Neural progenitor cell (in vitro differentiated cells): ENCODE results near the gene CPB2. TPM values are rescaled to one million over a fixed set of nuclear protein-coding genes. Genes with fewer than 3 reads are reported as not detected.

ENCODE experiments used
- DNase-seq: peaks from one replicate; pipeline ENCODE4 v3.0.0-alpha.2; 2016; ENCODE audit warnings: low spot score
- H2AFZ ChIP-seq: fragments of 200-600 bp; sonication (generic); replicated peaks from 2 replicates; pipeline ENCODE4 v1.6.1; 2016; ENCODE audit warnings: antibody characterized with exemption
- H3F3A ChIP-seq: fragments of 200-600 bp; sonication (generic); 2 replicates; pipeline ENCODE4 v1.6.1; 2016; ENCODE audit warnings: antibody characterized with exemption, low read depth
- H3K27ac ChIP-seq: fragments of 200-600 bp; sonication (generic); 2 replicates; pipeline ENCODE4 v1.5.1; 2016; ENCODE audit warnings: mild to moderate bottlenecking
- H3K27me3 ChIP-seq: fragments of 200-600 bp; sonication (generic); 2 replicates; pipeline ENCODE4 v1.6.1; 2016; ENCODE audit warnings: mild to moderate bottlenecking, moderate library complexity
- H3K36me3 ChIP-seq: fragments of 200-600 bp; sonication (generic); 2 replicates; pipeline ENCODE4 v1.5.1; 2016
- H3K4me1 ChIP-seq: fragments of 200-600 bp; sonication (generic); 2 replicates; pipeline ENCODE4 v1.6.1; 2016; ENCODE audit warnings: mixed run types
- H3K4me2 ChIP-seq: fragments of 200-600 bp; sonication (generic); 2 replicates; pipeline ENCODE4 v1.6.1; 2016
- H3K4me3 ChIP-seq: fragments of 200-600 bp; sonication (generic); 2 replicates; pipeline ENCODE4 v1.5.1; 2016
- H3K79me2 ChIP-seq: fragments of 200-600 bp; sonication (generic); 2 replicates; pipeline ENCODE4 v1.6.1; 2016; ENCODE audit warnings: low read depth
- H3K9ac ChIP-seq: fragments of 200-600 bp; sonication (generic); 2 replicates; pipeline ENCODE4 v1.6.1; 2016
- H3K9me3 ChIP-seq: fragments of 200-600 bp; sonication (generic); 2 replicates; pipeline ENCODE4 v1.5.1; 2016; ENCODE audit warnings: low read depth
- H4K20me1 ChIP-seq: fragments of 200-600 bp; sonication (generic); 2 replicates; pipeline ENCODE4 v1.6.1; 2016; ENCODE audit warnings: low read depth
- H3K27ac Mint-ChIP-seq: 3 replicates; pipeline ENCODE4 v1.8.0; 2021; ENCODE audit warnings: mixed read lengths
- H3K27me3 Mint-ChIP-seq: 2 replicates; pipeline ENCODE4 v1.8.0; 2022; ENCODE audit warnings: low read depth, mild to moderate bottlenecking, inconsistent platforms, moderate library complexity, mixed read lengths; ENCODE audit not compliant: insufficient read depth
- H3K36me3 Mint-ChIP-seq: 3 replicates; pipeline ENCODE4 v1.8.0; 2021; ENCODE audit warnings: mixed read lengths
- H3K4me1 Mint-ChIP-seq: 3 replicates; pipeline ENCODE4 v1.8.0; 2021; ENCODE audit warnings: mixed read lengths
- H3K4me3 Mint-ChIP-seq: 3 replicates; pipeline ENCODE4 v1.8.0; 2021; ENCODE audit warnings: mild to moderate bottlenecking, moderate library complexity, mixed read lengths
- H3K9me3 Mint-ChIP-seq: 3 replicates; pipeline ENCODE4 v1.8.0; 2020; ENCODE audit warnings: mixed read lengths
- CTCF ChIP-seq: fragments of 200-600 bp; sonication (generic); IDR thresholded peaks from 2 replicates; pipeline ENCODE4 v1.5.1; 2017; ENCODE audit warnings: antibody characterized with exemption, mild to moderate bottlenecking
- EZH2 ChIP-seq: fragments of 200-600 bp; sonication (generic); IDR thresholded peaks from 2 replicates; pipeline ENCODE4 v1.6.1; 2017; ENCODE audit warnings: antibody characterized with exemption, mild to moderate bottlenecking, moderate library complexity
- EZH2phosphoT487 ChIP-seq: fragments of 200-600 bp; sonication (generic); IDR thresholded peaks from 2 replicates; pipeline ENCODE4 v1.6.1; 2017; ENCODE audit warnings: antibody characterized with exemption
- total RNA-seq: library from RNA; depleted of rRNA; stranded (reverse); fragments of >200 nt; gene quantifications from 2 replicates; pipeline ENCODE4 v1.2.3, GENCODE V29; 2015; ENCODE audit warnings: low replicate concordance

CPB2 gene
- total RNA-seq, 1 donor from 2014 or later: not detected

- peak overlapping the region; percentile 21 for H2AFZ ChIP-seq
- Mint-ChIP-seq H3K4me1 (peaks cover 12% of the 10 kb centered on the region), H3K4me3 (no peak overlapping the region), H3K27me3 (peaks cover 7% of the 10 kb centered on the region), H3K27ac (peak overlapping the region; percentile 13), H3K36me3 (no peaks in the 10 kb centered on the region), H3K9me3 (no peaks in the 10 kb centered on the region)
- TF ChIP-seq EZH2 (no peak), EZH2phosphoT487 (no peak), CTCF (no peak)
- H3K9me3 ChIP-seq: no peaks in the 10 kb centered on the region
- H3K9ac ChIP-seq: no peak overlapping the region
- peak; percentile 18 for DNase-seq
- H3K27me3 ChIP-seq: no peaks in the 10 kb centered on the region
- no peaks in the 10 kb centered on the region for H3K79me2 ChIP-seq
- H3F3A ChIP-seq: no peaks in the 10 kb centered on the region
- no peak overlapping the region for H3K27ac ChIP-seq
- no peaks in the 10 kb centered on the region for H4K20me1 ChIP-seq
- no peaks in the 10 kb centered on the region for H3K36me3 ChIP-seq
- H3K4me3 ChIP-seq: no peak overlapping the region
- H3K4me1 ChIP-seq: no peaks in the 10 kb centered on the region
- H3K4me2 ChIP-seq: no peak overlapping the region
Observed at GRCh38 chr13:46134961-46135522, 30.2 kb upstream of the CPB2 start.

DNA sequence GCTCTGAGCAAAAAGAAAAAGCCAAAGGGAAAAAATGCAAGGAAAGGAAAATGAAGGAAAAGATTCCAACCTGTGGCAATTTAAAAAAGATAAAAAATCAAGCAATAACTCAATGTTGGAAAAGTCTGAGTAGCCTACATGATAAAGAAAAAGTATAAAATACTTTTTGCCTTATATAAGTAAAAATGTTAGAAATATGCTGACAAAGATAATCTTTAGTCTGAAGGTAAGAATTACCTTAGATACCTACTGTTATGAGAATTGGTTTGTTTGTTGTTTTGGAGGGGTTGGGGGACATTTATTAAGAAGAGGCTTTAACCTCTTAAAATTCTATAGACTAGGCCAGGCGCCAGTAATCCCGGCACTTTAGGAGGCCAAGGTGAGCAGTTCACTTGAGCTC lies 29.7 kb upstream of the CPB2 start:
- no peak overlapping the region for H3K9ac ChIP-seq
- no peaks in the 10 kb centered on the region for H3K9me3 Mint-ChIP-seq
- H4K20me1 ChIP-seq: no peaks in the 10 kb centered on the region
- peaks cover 12% of the 10 kb centered on the region for H3K4me1 Mint-ChIP-seq
- TF ChIP-seq EZH2phosphoT487: no peak
- no peak overlapping the region for H3K4me3 Mint-ChIP-seq
- no peaks in the 10 kb centered on the region for H3F3A ChIP-seq
- no peaks in the 10 kb centered on the region for H3K27me3 ChIP-seq
- no peak overlapping the region for H3K4me3 ChIP-seq
- no peak for DNase-seq
- H3K4me2 ChIP-seq: no peak overlapping the region
- H3K27ac Mint-ChIP-seq: no peak overlapping the region
- no peaks in the 10 kb centered on the region for H3K36me3 Mint-ChIP-seq
- H3K27me3 Mint-ChIP-seq: peaks cover 7% of the 10 kb centered on the region
- no peaks in the 10 kb centered on the region for H3K9me3 ChIP-seq
- no peak overlapping the region for H2AFZ ChIP-seq
- no peaks in the 10 kb centered on the region for H3K36me3 ChIP-seq
- no peaks in the 10 kb centered on the region for H3K79me2 ChIP-seq
- no peaks in the 10 kb centered on the region for H3K4me1 ChIP-seq
- no peak overlapping the region for H3K27ac ChIP-seq

DNA sequence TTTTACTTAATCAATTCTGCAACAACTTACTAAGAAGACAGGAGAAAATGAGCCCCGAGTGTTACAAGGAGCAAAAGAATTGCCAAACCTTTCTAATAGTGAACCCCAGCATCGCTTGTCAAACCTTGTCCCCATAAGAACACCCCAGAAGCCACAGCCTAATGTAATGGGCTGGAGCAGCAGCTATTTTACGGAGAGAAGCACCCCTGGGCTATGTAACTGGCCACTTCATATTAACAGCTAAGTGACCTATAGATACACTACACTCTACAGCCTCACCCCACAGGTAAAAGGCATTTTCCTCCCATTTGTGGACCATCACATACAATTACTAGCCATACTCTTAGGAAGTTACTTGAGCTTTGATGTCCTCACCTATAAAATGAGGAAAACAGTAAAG lies 27.3 kb upstream of the CPB2 start:
- Histone ChIP-seq H2AFZ (no peak overlapping the region), H3K27ac (no peak overlapping the region), H3K9me3 (no peaks in the 10 kb centered on the region), H4K20me1 (no peaks in the 10 kb centered on the region), H3K9ac (no peak overlapping the region), H3K4me1 (no peaks in the 10 kb centered on the region), H3K27me3 (no peaks in the 10 kb centered on the region), H3K4me3 (no peak overlapping the region), H3K4me2 (no peak overlapping the region), H3K36me3 (no peaks in the 10 kb centered on the region), H3F3A (no peaks in the 10 kb centered on the region), H3K79me2 (no peaks in the 10 kb centered on the region)
- Mint-ChIP-seq H3K4me3 (no peak overlapping the region), H3K4me1 (peaks cover 12% of the 10 kb centered on the region), H3K27me3 (peaks cover 7% of the 10 kb centered on the region), H3K36me3 (no peaks in the 10 kb centered on the region), H3K27ac (no peak overlapping the region), H3K9me3 (no peaks in the 10 kb centered on the region)
- DNase-seq: no peak
- TF ChIP-seq CTCF (no peak), EZH2 (no peak), EZH2phosphoT487 (no peak)

GRCh38 chr13:46131705-46132104 lies 26.9 kb upstream of the CPB2 start:
- H3K4me3 Mint-ChIP-seq: no peak overlapping the region
- Histone ChIP-seq H2AFZ (no peak overlapping the region), H3K27ac (no peak overlapping the region), H3K4me1 (no peaks in the 10 kb centered on the region), H3K36me3 (no peaks in the 10 kb centered on the region), H3K27me3 (no peaks in the 10 kb centered on the region), H3K4me3 (no peak overlapping the region), H3K79me2 (no peaks in the 10 kb centered on the region), H3K4me2 (no peak overlapping the region), H3K9me3 (no peaks in the 10 kb centered on the region), H3K9ac (no peak overlapping the region), H4K20me1 (no peaks in the 10 kb centered on the region), H3F3A (no peaks in the 10 kb centered on the region)
- TF ChIP-seq EZH2: no peak
- TF ChIP-seq EZH2phosphoT487: no peak
- no peak for TF ChIP-seq CTCF
- no peaks in the 10 kb centered on the region for H3K9me3 Mint-ChIP-seq
- DNase-seq: no peak
- H3K4me1 Mint-ChIP-seq: peaks cover 12% of the 10 kb centered on the region
- no peaks in the 10 kb centered on the region for H3K36me3 Mint-ChIP-seq
- H3K27me3 Mint-ChIP-seq: peaks cover 7% of the 10 kb centered on the region
- H3K27ac Mint-ChIP-seq: no peak overlapping the region
